ENCODE results near the gene APCS. TPM values are rescaled to one million over a fixed set of nuclear protein-coding genes. Genes with fewer than 3 reads are reported as not detected.

Gene APCS
- polyA plus RNA-seq, 1 donor, result not detected

Other genes with a start within 250 kb of the APCS start
- gene OR10J4, start 155.6 kb upstream of the APCS start, polyA plus RNA-seq (ENCODE audit: insufficient read length), result not detected
- gene OR10J1, start 148.1 kb upstream of the APCS start, polyA plus RNA-seq (ENCODE audit: insufficient read length), result 0.03 TPM
- not detected for gene OR10J5, start 51.8 kb upstream of the APCS start, polyA plus RNA-seq (ENCODE audit: insufficient read length)
- gene CRP, start 126.8 kb downstream of the APCS start, polyA plus RNA-seq (ENCODE audit: insufficient read length), result not detected
- 20.3 TPM for gene DUSP23, start 193.1 kb downstream of the APCS start, polyA plus RNA-seq (ENCODE audit: insufficient read length)
- gene FCRL6, start 214.5 kb downstream of the APCS start, polyA plus RNA-seq (ENCODE audit: insufficient read length), result 0.27 TPM
- 0.80 TPM for gene SLAMF8, start 239.0 kb downstream of the APCS start, polyA plus RNA-seq (ENCODE audit: insufficient read length)